Esophagus muscularis mucosa (tissue), 3 donors: ENCODE data around the gene MRPL20.
"Not testable (repeated sequence)": the region's sequence is repeated elsewhere in the genome, so short reads cannot be mapped to it uniquely, and the experiment has no call there.

Experiments used
- CTCF ChIP-seq, 3 experiments: fragments of 200-600 bp in 2 of 3; fragments of 450-650 bp in 1 of 3; sonication (generic) in 2 of 3; IDR thresholded peaks; one replicate each; pipeline ENCODE4 v1.5.1; 2017 to 2019; ENCODE audit warnings: antibody characterized with exemption in 3 of 3, mild to moderate bottlenecking in 2 of 3, moderate library complexity in 1 of 3
- POLR2A ChIP-seq: fragments of 450-650 bp; IDR thresholded peaks from one replicate; pipeline ENCODE4 v1.6.1; 2017; ENCODE audit warnings: antibody characterized with exemption, moderate library complexity, mild to moderate bottlenecking, low read depth
- POLR2AphosphoS5 ChIP-seq, 2 donors: sonication (generic); formaldehyde crosslinking; IDR thresholded peaks; one replicate each; pipeline ENCODE4 v1.6.1; 2017; ENCODE audit warnings: antibody characterized with exemption in 2 of 2

GRCh38 chr1:1450616-1451015 is 43.5 kb upstream of the MRPL20 start:
- TF ChIP-seq POLR2AphosphoS5 (IDR thresholded peaks at IDR 0.05); CTCF (IDR thresholded peaks at IDR 0.05); POLR2A: not testable (repeated sequence)
